ENCODE results near the gene SNAP47.

SNAP47 gene

DNA sequence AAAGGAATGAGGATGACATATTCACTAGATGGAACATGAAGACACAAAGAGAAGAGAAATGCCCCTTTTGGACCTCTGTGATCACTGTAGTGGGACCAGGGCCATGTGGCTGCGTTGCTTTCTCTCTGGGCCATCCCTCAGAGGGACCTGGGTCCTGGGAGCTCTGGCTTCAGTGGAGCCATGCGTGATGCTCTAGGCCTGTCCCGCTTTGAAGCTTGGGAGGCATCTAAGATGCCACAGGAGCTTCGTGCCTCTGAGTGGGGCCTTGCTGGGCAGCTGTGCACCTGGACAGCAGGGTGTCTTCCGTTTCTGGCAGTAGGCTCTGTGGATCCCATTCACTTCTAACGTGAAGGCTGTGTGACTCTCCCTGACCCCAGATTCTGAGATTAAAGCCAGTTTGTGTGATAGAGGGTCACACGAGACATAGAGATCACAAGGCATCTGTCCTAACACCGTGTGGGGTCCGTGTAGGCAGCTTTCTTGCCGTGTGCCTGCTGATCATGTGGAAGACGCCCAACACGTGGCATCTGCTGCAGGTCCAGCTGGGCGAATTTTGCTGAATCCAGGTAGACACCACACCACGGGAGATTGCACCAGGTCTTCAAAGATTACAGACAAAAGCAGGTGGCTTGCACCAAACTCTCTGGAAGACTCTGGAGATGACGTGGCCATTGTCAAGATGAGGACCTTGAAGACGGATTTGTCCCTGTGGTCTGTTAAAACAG, 63.0 kb downstream of the SNAP47 start:
- no peak for DNase-seq (ENCODE audit: low spot score)

DNA sequence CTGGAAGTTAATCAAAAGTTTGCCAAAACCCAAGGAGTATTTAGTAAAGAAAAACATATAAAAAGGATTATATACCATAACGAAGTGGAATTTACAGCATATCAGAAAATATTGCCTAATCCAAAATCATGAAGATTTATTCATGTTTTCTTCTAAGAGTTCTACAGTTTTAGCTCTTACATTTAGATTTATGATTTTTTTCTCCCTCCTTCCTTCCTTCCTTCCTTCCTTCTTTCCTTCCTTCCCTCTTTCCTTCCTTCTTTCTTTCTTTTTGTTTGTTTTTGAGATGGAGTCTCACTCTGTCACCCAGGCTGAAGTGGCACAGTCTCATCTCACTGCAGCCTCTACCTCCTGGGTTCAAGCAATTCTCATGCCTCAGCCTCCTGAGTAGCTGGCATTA, 64.5 kb downstream of the SNAP47 start:
- no peak for DNase-seq (ENCODE audit: low spot score)

DNA sequence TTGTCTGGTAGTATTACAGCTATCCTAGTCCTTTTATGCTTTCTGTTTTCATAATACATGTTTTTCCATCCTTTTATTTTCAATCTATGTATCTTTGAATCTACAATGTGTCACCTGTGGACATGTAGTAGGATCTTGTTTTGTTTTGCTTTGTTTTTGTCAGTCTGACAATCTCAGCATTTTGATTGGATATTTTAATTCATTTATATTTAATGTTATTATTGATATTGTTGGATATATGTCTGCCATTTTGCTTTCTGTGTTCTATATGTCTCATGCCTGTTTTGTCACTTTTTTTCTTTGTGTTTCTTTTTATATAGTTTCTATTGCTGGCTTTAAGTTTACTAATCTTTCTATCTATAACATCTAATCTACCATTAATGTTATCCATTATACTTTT, 68.7 kb downstream of the SNAP47 start:
- no peak for DNase-seq (ENCODE audit: low spot score)

DNA sequence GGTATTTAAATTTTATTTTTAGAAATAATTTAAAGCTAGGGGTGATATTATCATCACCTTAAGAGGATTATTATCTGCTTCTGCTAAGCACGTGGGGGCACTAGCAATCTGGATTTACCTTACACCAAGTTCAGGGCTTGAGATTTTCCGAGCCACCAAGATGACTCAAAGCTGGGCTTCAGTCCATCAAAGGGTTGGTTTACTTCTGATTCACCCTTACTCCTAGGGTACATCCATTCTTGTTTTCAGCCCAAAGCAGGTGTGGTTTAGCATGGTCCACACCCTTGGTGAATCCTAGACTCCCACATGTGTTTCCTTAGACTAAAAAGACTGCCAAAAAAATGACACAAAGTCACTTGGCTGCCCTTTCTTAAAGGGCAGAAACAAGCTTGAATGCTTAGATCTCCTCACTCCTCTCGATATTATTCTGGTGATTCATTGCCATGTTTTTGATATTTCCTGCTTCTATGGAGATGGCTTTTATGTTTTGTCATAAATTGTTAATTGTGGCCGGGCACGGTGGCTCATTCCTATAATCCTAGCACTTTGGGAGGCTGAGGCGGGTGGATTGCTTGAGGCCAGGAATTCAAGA, 70.5 kb downstream of the SNAP47 start:
- no peak for DNase-seq (ENCODE audit: low spot score)

DNA sequence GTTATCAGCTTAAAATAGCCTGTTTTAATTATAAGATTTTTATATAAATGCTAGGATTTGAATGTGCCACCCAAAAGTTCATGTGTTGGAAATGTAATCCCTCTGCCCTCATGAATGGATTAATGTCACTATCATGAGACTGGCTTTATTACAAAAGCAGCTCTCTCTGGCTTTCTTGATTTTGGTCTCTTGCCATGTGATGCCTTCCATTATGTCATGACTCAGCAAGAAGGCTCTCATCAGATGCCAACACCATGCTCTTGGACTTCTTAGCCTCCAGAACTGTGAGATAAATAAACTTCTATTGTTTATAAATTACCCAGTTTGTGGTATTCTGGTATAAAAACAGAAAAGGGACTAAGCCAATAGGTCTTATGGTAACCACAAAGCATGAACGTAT, 73.3 kb downstream of the SNAP47 start:
- DNase-seq (ENCODE audit: low spot score): no peak

DNA sequence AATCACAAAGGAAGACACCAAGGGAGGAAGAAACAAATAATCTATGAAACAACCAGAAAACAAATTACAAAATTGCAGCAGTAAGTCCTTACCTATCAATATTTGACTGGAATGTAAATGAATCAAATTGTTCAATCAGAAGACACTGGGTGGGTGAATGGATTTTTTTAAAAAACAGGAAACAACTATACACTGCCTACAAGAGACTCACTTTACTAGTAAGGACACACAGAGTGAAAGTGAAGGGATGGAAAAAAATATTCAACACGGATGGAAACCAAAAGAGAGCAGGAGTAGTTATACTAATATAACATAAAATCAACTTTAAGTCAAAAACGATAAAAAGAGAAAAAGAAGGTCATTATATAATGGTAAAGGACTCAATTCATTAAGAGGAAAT, 73.8 kb downstream of the SNAP47 start:
- no peak for DNase-seq (ENCODE audit: low spot score)

DNA sequence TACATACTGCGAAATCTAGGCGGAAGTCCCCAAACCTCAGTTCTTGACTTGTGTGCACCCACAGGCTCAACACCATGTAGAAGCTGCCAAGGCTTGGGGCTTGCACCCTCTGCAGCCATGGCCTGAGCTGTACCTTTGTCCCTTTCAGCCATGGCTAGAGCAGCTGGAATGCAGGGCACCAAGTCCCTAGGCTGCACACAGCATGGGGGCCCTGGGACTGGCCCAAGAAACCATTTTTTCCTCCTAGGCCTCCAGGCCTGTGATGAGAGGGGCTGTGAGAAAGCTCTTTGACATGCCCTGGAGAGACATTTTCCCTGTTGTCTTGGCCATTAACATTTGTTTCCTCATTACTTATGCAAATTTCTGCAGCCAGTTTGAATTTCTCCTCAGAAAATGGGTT, 78.7 kb downstream of the SNAP47 start:
- no peak for DNase-seq (ENCODE audit: low spot score)

DNA sequence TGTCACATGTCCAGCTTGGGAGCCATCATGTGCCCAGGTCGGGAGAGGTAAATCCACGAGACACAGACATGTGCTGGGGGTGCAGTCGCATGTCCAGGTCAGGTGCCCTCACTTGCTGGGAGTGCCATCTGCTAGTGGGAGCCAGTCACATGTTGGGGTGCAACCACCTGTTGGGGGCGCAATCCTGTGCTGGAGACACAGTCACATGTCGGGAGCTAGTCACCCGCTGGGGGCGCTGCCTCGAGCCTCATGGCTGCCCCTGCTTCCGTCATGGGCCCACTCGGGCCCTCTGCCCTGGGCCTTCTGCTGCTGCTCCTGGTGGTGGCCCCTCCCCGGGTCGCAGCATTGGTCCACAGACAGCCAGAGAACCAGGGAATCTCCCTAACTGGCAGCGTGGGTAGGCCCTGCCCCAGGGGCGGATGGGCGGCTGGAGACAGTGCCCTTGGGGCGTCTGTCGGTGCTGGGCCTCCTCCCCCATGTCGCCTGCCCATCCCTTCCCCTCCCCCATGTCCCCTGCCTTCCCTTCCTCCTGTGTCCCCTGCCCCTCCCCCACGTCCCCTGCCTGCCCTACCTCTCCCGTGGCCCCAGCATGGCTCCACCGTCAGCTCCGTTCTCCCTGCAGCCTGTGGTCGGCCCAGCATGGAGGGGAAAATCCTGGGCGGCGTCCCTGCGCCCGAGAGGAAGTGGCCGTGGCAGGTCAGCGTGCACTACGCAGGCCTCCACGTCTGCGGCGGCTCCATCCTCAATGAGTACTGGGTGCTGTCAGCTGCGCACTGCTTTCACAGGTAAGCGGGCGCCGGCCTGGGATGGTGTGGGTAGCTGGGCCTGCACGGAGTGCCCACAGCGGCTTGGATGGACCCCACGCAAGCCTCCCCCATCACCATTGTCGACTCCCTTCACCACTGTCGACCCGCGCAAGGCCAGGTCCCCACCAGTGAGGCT, 80.5 kb downstream of the SNAP47 start, which contains the start of gene PRSS38:
Gene PRSS38, plus strand, starts transcription at position 208 of the 942 bp plus-strand sequence. Its CDS starts 42 bp downstream, at position 250.
- DNase-seq (ENCODE audit: low spot score): no peak

DNA sequence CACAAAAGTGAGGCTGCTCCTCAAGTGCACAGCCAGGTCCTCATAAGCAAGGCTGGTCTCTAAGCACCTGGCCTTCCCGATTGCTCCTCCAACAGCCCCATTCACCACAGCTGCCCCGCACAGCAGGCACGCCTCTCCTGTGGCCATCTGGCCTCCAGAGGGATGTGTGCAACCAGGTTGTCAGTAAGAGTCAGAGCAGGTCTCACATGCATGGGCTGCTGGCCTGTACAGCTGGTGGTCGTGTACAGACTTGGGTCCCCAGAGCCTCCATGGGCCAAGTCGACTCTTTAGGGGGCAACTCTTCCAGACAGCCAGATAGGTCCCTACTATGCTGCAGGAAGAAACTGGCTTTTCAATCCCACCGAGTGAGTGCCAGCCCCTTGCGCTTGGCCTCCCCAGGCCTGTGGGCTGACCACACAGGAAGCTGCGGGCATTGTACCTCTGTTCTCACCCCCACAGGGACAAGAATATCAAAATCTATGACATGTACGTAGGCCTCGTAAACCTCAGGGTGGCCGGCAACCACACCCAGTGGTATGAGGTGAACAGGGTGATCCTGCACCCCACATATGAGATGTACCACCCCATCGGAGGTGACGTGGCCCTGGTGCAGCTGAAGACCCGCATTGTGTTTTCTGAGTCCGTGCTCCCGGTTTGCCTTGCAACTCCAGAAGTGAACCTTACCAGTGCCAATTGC, 81.7 kb downstream of the SNAP47 start:
- no peak for DNase-seq (ENCODE audit: low spot score)

DNA sequence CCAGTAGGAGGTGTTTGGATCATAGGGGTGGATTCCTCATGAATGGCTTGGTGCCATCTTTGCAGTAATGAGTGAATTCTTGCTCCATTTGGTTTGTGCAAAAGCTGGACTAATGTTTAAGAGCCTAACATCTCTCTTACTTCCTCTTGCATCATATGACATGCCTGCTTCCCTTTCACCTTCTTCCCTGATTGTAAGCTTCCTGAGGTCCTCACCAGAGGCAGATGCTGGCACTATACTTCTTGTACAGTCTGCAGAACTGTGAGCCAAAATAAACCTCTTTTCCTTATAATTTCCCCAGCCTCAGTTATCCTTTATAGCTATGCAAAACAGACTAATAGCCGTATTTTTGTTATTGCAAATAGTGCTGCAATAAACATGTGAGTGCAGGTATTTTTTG, 88.3 kb downstream of the SNAP47 start:
- no peak for DNase-seq (ENCODE audit: low spot score)

DNA sequence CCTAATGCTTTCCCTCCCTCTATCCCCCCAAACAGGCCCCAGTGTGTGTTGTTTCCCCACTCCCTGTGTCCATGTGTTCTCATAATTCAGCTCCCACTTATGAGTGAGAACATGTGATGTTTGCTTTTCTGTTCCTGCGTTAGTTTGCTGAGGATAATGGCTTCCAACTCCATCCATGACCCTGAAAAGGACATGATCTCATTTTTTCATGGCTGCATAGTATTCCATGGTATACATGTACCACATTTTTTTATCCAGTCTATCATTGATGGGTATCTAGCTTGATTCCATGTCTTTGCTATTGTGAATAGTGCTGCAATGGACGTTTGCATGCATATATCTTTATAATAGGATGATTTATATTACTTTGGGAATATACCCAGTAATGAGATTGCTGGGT, 89.0 kb downstream of the SNAP47 start:
- DNase-seq (ENCODE audit: low spot score): no peak

DNA sequence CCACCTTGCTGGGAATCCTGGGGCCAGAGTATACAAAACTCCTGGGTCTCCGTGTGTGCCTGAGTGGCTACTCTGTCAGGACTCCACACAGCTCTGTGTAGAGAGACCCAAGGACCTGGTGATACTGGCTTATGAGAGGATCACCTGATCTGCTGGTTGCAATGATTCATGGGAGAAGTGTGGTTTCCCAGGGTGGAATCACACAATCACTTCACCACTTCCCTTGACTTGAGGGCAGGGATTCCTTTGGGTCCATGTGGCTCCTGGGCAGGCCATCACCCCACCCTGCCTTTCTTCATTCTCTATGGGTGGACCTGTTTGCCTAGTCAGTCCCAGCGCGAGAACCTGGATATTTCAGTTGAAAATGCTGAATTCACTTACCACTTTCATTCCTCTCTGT, 93.6 kb downstream of the SNAP47 start:
- no peak for DNase-seq (ENCODE audit: low spot score)
